Fibroblast of upper back skin (primary cell): ENCODE results near the gene PHTF2.
"Not testable (repeated sequence)": the region's sequence is repeated elsewhere in the genome, so short reads cannot be mapped to it uniquely, and the experiment has no call there.

ENCODE experiments used
- DNase-seq: peaks from one replicate; pipeline ENCODE4 v3.0.0-alpha.2; 2013

PHTF2 gene

GRCh38 chr7:77944183-77945182, 145.9 kb downstream of the PHTF2 start:
- no peak for DNase-seq

DNA sequence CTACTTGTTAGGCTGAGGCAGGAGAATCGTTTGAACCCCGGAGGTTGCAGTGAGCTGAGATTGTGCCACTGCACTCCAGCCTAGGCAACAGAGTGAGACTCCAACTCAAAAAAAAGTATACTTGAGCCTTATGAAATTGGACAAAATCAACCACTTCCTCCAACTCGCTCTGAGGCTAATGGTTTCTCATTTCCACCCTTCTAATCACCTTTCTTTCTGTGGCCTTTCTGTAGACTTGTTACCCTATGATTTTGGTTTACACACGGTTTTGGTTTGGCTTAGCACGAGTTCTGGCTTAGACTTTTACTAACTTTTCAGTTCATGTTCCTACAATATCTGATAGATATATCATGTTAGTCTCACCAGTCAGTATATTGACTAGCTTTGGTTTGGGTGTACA, 152.0 kb downstream of the PHTF2 start:
- no peak for DNase-seq

GRCh38 chr7:77954773-77955555, 156.4 kb downstream of the PHTF2 start:
- no peak for DNase-seq

GRCh38 chr7:77958436-77958835, 159.9 kb downstream of the PHTF2 start:
- DNase-seq = no peak

- DNase-seq = no peak
These were observed 160.5 kb downstream of the PHTF2 start for GRCh38 chr7:77959080-77959479.

DNA sequence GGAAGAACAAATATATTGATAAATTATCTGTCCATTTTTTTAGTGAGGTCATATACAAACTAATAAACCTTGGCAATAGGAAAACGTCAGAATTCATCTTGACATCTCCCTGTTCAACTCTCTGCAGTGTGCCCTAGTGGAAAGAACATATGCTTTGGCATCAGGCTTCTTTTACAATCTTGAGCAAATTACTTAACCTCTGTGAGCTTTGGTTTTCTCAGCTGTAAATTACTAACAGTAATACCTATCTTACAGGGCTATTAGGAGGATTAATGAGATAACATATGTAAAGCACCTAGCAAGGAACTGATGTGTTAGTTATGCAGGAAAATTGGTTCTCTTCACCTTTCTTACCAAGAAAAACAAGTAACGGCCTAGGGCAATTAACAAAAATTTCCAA, 161.8 kb downstream of the PHTF2 start:
- DNase-seq = no peak

- DNase-seq = no peak
These were observed 168.9 kb downstream of the PHTF2 start for GRCh38 chr7:77967429-77967828.

GRCh38 chr7:77971726-77972125, 173.2 kb downstream of the PHTF2 start:
- DNase-seq = no peak

GRCh38 chr7:77975672-77976480, 177.3 kb downstream of the PHTF2 start:
- DNase-seq = no peak

DNA sequence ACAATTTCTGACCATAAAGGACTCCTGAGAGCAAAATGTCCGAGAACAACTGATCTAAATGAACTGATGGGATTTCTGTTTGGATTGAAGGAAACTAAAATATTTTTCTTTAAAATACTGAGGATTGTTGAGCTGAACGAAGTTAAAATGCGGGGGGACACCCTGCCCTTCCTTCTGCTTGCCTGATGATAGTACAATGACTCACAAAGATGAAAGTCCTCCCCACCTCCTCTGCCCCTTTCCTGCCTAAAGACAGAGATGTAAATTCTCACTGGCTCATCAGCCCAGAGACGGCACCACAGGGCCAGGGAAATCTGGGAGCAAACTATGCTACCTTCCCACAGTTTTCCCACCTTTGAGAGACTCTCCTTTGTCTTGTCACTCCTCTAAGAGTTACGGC, 180.6 kb downstream of the PHTF2 start:
- no peak for DNase-seq

- no peak for DNase-seq
These were observed 181.6 kb downstream of the PHTF2 start for GRCh38 chr7:77980087-77980713.

- no peak for DNase-seq
These were observed 184.5 kb downstream of the PHTF2 start for GRCh38 chr7:77982926-77983550.

DNA sequence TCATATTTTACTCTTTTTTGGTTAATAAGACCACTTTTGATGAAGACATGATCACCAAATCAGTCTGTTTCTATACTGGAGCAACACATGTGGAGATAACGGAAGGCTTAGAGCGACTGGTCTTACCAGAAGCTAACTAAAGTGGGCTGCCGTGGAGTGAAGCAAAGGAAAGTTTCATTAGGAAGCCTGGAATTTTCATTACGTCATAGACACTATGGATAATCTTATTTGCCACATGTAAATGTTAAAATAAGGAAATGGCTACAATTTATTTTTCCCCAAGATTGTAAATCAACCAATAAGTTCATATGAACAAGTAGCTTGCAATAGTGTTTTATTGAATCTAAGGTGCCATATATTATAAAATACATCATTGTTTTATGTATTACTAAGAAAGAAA, 185.4 kb downstream of the PHTF2 start:
- no peak for DNase-seq

GRCh38 chr7:77985232-77985973, 186.8 kb downstream of the PHTF2 start:
- DNase-seq = no peak

GRCh38 chr7:77985974-77986339, 187.4 kb downstream of the PHTF2 start:
- DNase-seq = no peak

DNA sequence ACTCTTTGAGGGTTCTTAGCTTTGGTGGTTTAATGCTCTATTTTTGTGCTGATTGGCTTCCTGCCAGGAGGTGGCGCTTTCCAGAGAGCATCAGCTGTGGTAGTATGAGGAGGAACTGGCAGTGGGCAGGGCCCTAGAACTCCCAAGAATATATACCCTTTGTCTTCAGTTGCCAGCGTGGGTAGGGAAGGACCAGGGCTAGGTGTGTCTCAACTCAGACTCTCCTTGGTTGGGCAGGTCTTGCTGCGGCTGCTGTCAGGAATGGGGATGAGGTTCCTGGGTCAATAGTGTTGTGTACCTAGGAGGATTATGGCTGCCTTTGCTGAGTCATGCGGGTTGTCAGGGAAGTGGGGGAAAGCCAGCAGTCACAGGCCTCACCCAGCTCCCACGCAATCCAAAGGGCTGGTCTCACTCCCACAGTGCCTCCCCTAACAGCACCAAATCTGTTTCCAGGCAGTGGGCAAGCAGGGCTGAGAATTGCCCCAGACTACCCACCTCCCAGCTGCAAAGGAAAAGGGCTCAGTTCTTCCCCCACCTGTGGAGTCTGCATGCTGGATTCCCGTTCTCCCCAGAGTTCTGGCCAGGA, 191.5 kb downstream of the PHTF2 start:
- no peak for DNase-seq

DNA sequence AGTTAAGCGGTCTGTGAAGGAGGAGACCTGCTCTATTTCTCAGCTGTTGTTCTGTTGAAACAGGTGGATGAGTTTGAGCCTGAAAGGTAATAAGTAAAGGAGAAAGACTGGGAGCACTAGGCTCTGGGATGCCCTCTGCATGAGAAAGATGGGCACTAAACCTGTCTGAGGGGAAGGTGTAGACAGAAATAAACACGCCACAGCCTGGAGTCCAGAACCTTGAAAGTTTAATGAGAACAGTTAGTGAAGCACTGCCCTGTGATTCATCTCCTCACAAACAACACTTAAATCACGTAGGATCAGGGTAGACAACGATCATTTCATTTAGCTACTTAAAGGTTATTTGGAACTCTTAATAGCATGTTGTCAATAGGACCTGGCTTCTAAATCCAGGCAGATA, 193.1 kb downstream of the PHTF2 start:
- DNase-seq = no peak

DNA sequence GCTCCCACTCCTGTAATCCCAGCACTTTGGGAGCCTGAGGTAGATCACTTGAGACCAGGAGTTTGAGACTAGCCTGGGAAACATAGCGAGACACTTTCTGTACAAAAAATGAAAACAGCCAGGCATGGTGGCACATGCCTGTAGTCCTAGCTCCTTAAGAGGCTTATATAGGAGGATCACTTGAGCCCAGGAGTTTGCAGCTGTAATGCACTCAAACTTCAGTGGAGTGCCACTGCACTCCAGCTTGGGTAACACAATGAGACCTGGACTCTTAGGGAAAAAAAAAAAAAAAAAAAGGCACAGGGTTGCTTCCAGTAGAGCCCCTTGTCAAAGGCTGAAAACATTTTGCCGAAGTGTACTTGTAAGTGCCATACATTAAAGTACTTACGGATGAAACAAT, 195.3 kb downstream of the PHTF2 start:
- no peak for DNase-seq

DNA sequence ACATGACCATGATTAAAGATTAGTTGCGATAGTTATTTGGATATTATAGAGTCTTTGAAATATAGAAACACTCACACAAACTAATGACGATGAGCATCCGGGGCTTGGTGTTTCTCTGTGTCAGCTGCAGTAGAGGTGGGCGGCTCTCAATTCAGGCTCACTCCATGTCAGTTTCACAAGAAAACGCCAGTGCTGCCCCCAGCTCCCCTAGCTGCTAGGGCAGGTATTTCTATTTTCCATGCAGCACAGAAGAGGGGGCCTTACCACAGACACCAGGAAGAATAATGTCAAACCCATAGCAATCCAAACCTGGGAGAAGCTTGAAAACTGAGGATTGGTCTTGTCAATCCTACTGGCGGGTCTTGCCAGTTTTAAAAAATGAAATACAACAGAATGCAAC, 197.1 kb downstream of the PHTF2 start:
- DNase-seq = no peak

DNA sequence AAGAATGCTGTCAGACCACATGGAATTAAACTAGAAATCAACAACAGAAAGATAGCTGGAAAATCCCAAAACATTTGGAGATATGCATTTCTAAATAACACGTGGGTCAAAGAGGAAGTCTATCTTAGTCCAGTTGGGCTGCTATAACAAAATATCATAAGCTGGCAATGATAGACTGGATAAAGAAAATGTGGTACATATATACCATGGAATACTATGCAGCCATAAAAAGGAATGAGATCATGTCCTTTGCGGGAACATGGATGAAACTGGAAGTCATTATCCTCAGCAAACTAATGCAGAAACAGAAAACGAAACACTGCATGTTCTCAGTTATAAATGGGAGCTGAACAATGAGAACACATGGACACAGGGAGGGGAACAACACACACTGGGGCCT, 200.6 kb downstream of the PHTF2 start:
- DNase-seq = not testable (repeated sequence)

DNA sequence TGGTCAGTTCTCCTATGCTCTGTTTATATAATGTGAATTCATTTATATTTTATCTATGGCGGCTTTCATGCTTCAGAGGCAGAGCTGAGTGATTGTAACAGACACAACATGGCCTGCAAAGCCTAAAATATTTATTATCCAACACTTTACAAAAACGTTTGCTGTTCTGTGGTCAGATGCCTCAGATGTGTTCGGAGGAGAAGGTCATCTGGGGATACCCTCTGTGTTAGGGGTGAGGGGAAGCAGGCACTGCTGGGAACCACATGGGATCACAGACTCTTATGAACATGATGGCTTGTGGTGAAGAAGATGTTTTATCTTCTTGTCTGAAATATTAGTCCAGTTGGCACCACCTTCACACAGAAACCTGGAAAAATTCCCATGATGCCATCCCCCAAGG, 203.4 kb downstream of the PHTF2 start:
- peak; percentile 7 for DNase-seq
